OCI-LY1 (cell line): ENCODE data around the gene ZNF536.

Source experiments
- H2AFZ ChIP-seq: fragments of 200-600 bp; sonication (generic), shearing (Covaris generic); 2 replicates; pipeline ENCODE4 v1.6.0; 2014; ENCODE audit warnings: antibody characterized with exemption, mild to moderate bottlenecking, low read length
- H3F3A ChIP-seq: fragments of 200-600 bp; sonication (generic), shearing (Covaris generic); 2 replicates; pipeline ENCODE4 v1.6.0; 2014; ENCODE audit warnings: mild to moderate bottlenecking, antibody characterized with exemption, low read length, moderate library complexity; ENCODE audit not compliant: insufficient read depth
- H3K27ac ChIP-seq: fragments of 200-600 bp; sonication (generic); 2 replicates; pipeline ENCODE4 v1.5.1; 2014; ENCODE audit warnings: low read length, mixed run types, mild to moderate bottlenecking, low read depth; ENCODE audit not compliant: poor library complexity, severe bottlenecking
- H3K27me3 ChIP-seq: fragments of 200-600 bp; sonication (generic); 2 replicates; pipeline ENCODE4 v1.6.0; 2014; ENCODE audit warnings: antibody characterized with exemption, mild to moderate bottlenecking, low read length, moderate library complexity; ENCODE audit not compliant: insufficient read depth
- H3K36me3 ChIP-seq: fragments of 200-600 bp; sonication (generic); 2 replicates; pipeline ENCODE4 v1.6.1; 2014; ENCODE audit warnings: mild to moderate bottlenecking, antibody characterized with exemption, low read length, moderate library complexity, mixed read lengths; ENCODE audit not compliant: insufficient read depth
- H3K4me1 ChIP-seq: fragments of 200-600 bp; sonication (generic); 2 replicates; pipeline ENCODE4 v1.5.1; 2014; ENCODE audit warnings: mild to moderate bottlenecking, low read length, moderate library complexity; ENCODE audit not compliant: insufficient read depth, severe bottlenecking
- H3K4me2 ChIP-seq: fragments of 200-600 bp; sonication (generic), shearing (Covaris generic); 2 replicates; pipeline ENCODE4 v1.6.1; 2014; ENCODE audit warnings: low read length
- H3K4me3 ChIP-seq: fragments of 200-600 bp; sonication (generic); 2 replicates; pipeline ENCODE4 v1.5.1; 2014; ENCODE audit warnings: low read length, low read depth, mild to moderate bottlenecking, mixed read lengths; ENCODE audit not compliant: poor library complexity, severe bottlenecking
- H3K79me2 ChIP-seq: fragments of 200-600 bp; shearing (Covaris generic); 2 replicates; pipeline ENCODE4 v1.6.1; 2016; ENCODE audit warnings: mixed run types, low read length, mixed read lengths; ENCODE audit not compliant: insufficient read depth
- H3K9ac ChIP-seq: fragments of 200-600 bp; sonication (generic), shearing (Covaris generic); 2 replicates; pipeline ENCODE4 v1.6.1; 2014; ENCODE audit warnings: mild to moderate bottlenecking, low read length, mixed read lengths
- H3K9me2 ChIP-seq: fragments of 200-600 bp; sonication (generic), shearing (Covaris generic); 2 replicates; pipeline ENCODE4 v1.6.1; 2014; ENCODE audit warnings: low read depth, mild to moderate bottlenecking, low read length, mixed read lengths
- H3K9me3 ChIP-seq: fragments of 200-600 bp; shearing (Covaris generic); 2 replicates; pipeline ENCODE4 v1.6.1; 2014; ENCODE audit warnings: low read length, mixed read lengths
- H4K20me1 ChIP-seq: fragments of 200-600 bp; sonication (generic), shearing (Covaris generic); 2 replicates; pipeline ENCODE4 v1.6.0; 2016; ENCODE audit warnings: mild to moderate bottlenecking, low read length; ENCODE audit not compliant: insufficient read depth
- EZH2 ChIP-seq: fragments of 200-600 bp; sonication (generic), shearing (Covaris generic); IDR thresholded peaks from 2 replicates; pipeline ENCODE4 v1.8.0; 2017; ENCODE audit warnings: borderline replicate concordance, mixed run types, mild to moderate bottlenecking, antibody characterized with exemption, low read length, moderate library complexity, mixed read lengths
- TF ChIP-seq, protein P1 (sequence below): fragments of 200-600 bp; sonication (generic), shearing (Covaris generic); IDR thresholded peaks from 2 replicates; pipeline ENCODE4 v1.5.1; 2017; ENCODE audit warnings: mild to moderate bottlenecking, antibody characterized with exemption, low read length, moderate library complexity, mixed read lengths

The ZNF536 gene

DNA sequence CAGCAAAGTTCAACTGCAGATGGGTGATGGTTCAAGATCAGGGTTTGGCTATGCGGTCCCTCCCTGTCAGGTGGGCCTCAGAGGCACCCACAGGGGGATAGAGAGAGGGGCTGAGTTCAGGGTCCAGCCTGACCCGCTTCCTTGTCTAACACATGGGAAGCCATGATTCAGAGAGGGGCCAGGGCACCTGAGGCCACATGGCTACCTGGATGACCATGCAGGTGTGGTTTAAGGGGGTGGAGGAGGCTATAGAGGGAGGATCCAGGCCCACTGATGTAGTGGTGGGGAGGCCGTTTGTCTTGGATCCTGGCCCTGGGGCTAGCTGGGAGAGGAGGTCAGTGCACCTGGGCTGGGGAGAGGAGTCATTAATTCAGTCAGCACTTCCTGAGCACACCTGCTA, 56.7 kb downstream of the ZNF536 start:
- H3K9me2 ChIP-seq: no peaks in the 10 kb centered on the region
- H3K4me3 ChIP-seq: no peak overlapping the region
- no peaks in the 10 kb centered on the region for H3K9me3 ChIP-seq
- H2AFZ ChIP-seq: no peak overlapping the region
- H3K9ac ChIP-seq: no peak overlapping the region
- H3F3A ChIP-seq: no peaks in the 10 kb centered on the region
- H3K27ac ChIP-seq: no peak overlapping the region
- H3K4me2 ChIP-seq: no peak overlapping the region
- no peaks in the 10 kb centered on the region for H3K4me1 ChIP-seq
- TF ChIP-seq, protein P1, sequence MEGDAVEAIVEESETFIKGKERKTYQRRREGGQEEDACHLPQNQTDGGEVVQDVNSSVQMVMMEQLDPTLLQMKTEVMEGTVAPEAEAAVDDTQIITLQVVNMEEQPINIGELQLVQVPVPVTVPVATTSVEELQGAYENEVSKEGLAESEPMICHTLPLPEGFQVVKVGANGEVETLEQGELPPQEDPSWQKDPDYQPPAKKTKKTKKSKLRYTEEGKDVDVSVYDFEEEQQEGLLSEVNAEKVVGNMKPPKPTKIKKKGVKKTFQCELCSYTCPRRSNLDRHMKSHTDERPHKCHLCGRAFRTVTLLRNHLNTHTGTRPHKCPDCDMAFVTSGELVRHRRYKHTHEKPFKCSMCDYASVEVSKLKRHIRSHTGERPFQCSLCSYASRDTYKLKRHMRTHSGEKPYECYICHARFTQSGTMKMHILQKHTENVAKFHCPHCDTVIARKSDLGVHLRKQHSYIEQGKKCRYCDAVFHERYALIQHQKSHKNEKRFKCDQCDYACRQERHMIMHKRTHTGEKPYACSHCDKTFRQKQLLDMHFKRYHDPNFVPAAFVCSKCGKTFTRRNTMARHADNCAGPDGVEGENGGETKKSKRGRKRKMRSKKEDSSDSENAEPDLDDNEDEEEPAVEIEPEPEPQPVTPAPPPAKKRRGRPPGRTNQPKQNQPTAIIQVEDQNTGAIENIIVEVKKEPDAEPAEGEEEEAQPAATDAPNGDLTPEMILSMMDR: no peak
- TF ChIP-seq EZH2: no peak
- no peaks in the 10 kb centered on the region for H3K27me3 ChIP-seq
- no peaks in the 10 kb centered on the region for H4K20me1 ChIP-seq
- H3K79me2 ChIP-seq: no peaks in the 10 kb centered on the region
- H3K36me3 ChIP-seq: no peaks in the 10 kb centered on the region

- H3K36me3 ChIP-seq: no peaks in the 10 kb centered on the region
Measured at GRCh38 chr19:30430206-30430734, 58.1 kb downstream of the ZNF536 start.

GRCh38 chr19:30431591-30431990, 59.4 kb downstream of the ZNF536 start:
- no peaks in the 10 kb centered on the region for H3K27me3 ChIP-seq
- H3K9me2 ChIP-seq: no peaks in the 10 kb centered on the region
- no peak overlapping the region for H3K4me3 ChIP-seq
- H2AFZ ChIP-seq: no peak overlapping the region
- TF ChIP-seq, protein P1: no peak
- TF ChIP-seq EZH2: no peak
- no peaks in the 10 kb centered on the region for H4K20me1 ChIP-seq
- no peak overlapping the region for H3K27ac ChIP-seq
- no peak overlapping the region for H3K4me2 ChIP-seq
- no peaks in the 10 kb centered on the region for H3K36me3 ChIP-seq
- no peaks in the 10 kb centered on the region for H3K4me1 ChIP-seq
- H3K79me2 ChIP-seq: no peaks in the 10 kb centered on the region
- no peaks in the 10 kb centered on the region for H3F3A ChIP-seq
- H3K9ac ChIP-seq: no peak overlapping the region
- no peaks in the 10 kb centered on the region for H3K9me3 ChIP-seq

More at GRCh38 chr19:30430206-30430734, 58.1 kb downstream of the ZNF536 start:
- Histone ChIP-seq H3K79me2 (no peaks in the 10 kb centered on the region), H3K4me1 (no peaks in the 10 kb centered on the region), H3F3A (no peaks in the 10 kb centered on the region), H3K27ac (no peak overlapping the region), H3K9ac (no peak overlapping the region), H3K9me2 (no peaks in the 10 kb centered on the region), H3K9me3 (no peaks in the 10 kb centered on the region), H3K4me2 (no peak overlapping the region), H3K4me3 (no peak overlapping the region), H4K20me1 (no peaks in the 10 kb centered on the region), H3K27me3 (no peaks in the 10 kb centered on the region), H2AFZ (no peak overlapping the region)
- TF ChIP-seq, protein P1: no peak
- TF ChIP-seq EZH2: no peak
